ENCODE data around the gene ZBTB32.

GRCh38 chr19:35671818-35672217, 32.5 kb upstream of the ZBTB32 start:
- no peak for TF ChIP-seq CTCF (IDR thresholded peaks at IDR 0.05; ENCODE audit: low read depth, low read length)
- TF ChIP-seq MAX (IDR thresholded peaks at IDR 0.05; ENCODE audit: low read depth, low read length): no peak
- TF ChIP-seq POLR2A (IDR thresholded peaks at IDR 0.05; ENCODE audit: extremely low read depth, insufficient read length): no peak
- TF ChIP-seq MYC (IDR thresholded peaks at IDR 0.05; ENCODE audit: low read depth, low read length): no peak

Data from NB4 (cell line).